DOHH2 (cell line): ENCODE results near the gene ADD3.

Experiments
- CTCF ChIP-seq: fragments of 200-600 bp; sonication (generic); IDR thresholded peaks from one replicate; pipeline ENCODE4 v1.5.1; 2014; ENCODE audit warnings: antibody characterized with exemption, mild to moderate bottlenecking, low read depth, low read length; ENCODE audit not compliant: poor library complexity, severe bottlenecking
- EZH2phosphoT487 ChIP-seq: fragments of 200-600 bp; sonication (generic); IDR thresholded peaks from 2 replicates; pipeline ENCODE4 v1.6.1; 2017; ENCODE audit warnings: borderline replicate concordance, mild to moderate bottlenecking, antibody characterized with exemption, low read length, moderate library complexity, mixed read lengths

GRCh38 chr10:110036640-110037039 lies 28.9 kb downstream of the ADD3 start:
- no peak for TF ChIP-seq CTCF
- no peak for TF ChIP-seq EZH2phosphoT487
